Mesothelial cell of epicardium (in vitro differentiated cells): ENCODE results near the gene PCSK5. TPM values are rescaled to one million over a fixed set of nuclear protein-coding genes. Genes with fewer than 3 reads are reported as not detected.

Source experiments
- DNase-seq, 2 experiments: peaks; one replicate each; pipeline ENCODE4 v3.0.0; 2021; ENCODE audit warnings: low spot score in 2 of 2; ENCODE audit not compliant: unreplicated experiment in 2 of 2
- H3K27ac Mint-ChIP-seq: 2 replicates; pipeline ENCODE4 v1.8.0; 2021; ENCODE audit warnings: mixed read lengths
- H3K27me3 Mint-ChIP-seq: 2 replicates; pipeline ENCODE4 v1.8.0; 2021; ENCODE audit warnings: low read depth, mixed read lengths
- H3K36me3 Mint-ChIP-seq: 2 replicates; pipeline ENCODE4 v1.8.0; 2021; ENCODE audit warnings: mixed read lengths
- H3K4me1 Mint-ChIP-seq: 2 replicates; pipeline ENCODE4 v1.8.0; 2021; ENCODE audit warnings: mixed read lengths
- H3K4me3 Mint-ChIP-seq: 2 replicates; pipeline ENCODE4 v1.8.0; 2021; ENCODE audit warnings: mild to moderate bottlenecking, moderate library complexity, mixed read lengths
- H3K9me3 Mint-ChIP-seq: 2 replicates; pipeline ENCODE4 v1.8.0; 2021; ENCODE audit warnings: mixed read lengths
- CTCF ChIP-seq: fragments of 200-600 bp; sonication (generic); IDR thresholded peaks from one replicate; pipeline ENCODE4 v1.5.0; 2021; ENCODE audit warnings: antibody characterized with exemption; ENCODE audit not compliant: unreplicated experiment
- total RNA-seq: library from RNA; stranded (reverse); gene quantifications from 3 replicates; pipeline ENCODE4 v1.2.1, GENCODE V29; 2021

The PCSK5 gene
- total RNA-seq, 1 donor from 2014 or later, result 15.7 TPM

GRCh38 chr9:75851917-75852316 is 38.6 kb upstream of the PCSK5 start:
- no peak for DNase-seq
- TF ChIP-seq CTCF, result no peak
- H3K4me1 Mint-ChIP-seq, result peaks cover 17% of the 10 kb centered on the region
- H3K27ac Mint-ChIP-seq, result no peak overlapping the region
- H3K4me3 Mint-ChIP-seq, result no peak overlapping the region
- no peaks in the 10 kb centered on the region for H3K27me3 Mint-ChIP-seq
- H3K36me3 Mint-ChIP-seq, result no peaks in the 10 kb centered on the region
- peaks cover 4% of the 10 kb centered on the region for H3K9me3 Mint-ChIP-seq

- peaks cover 4% of the 10 kb centered on the region for H3K9me3 Mint-ChIP-seq
These were observed 37.7 kb upstream of the PCSK5 start for GRCh38 chr9:75852746-75853145.

GRCh38 chr9:75855509-75855908 is 35.0 kb upstream of the PCSK5 start:
- Mint-ChIP-seq H3K27ac (no peak overlapping the region), H3K9me3 (no peaks in the 10 kb centered on the region), H3K36me3 (no peaks in the 10 kb centered on the region), H3K4me3 (no peak overlapping the region), H3K4me1 (peaks cover 10% of the 10 kb centered on the region), H3K27me3 (no peaks in the 10 kb centered on the region)
- DNase-seq, result no peak
- peak; percentile 38 for TF ChIP-seq CTCF

More at GRCh38 chr9:75852746-75853145, 37.7 kb upstream of the PCSK5 start:
- peaks cover 13% of the 10 kb centered on the region for H3K4me1 Mint-ChIP-seq
- no peak overlapping the region for H3K4me3 Mint-ChIP-seq
- H3K27me3 Mint-ChIP-seq, result no peaks in the 10 kb centered on the region
- TF ChIP-seq CTCF, result no peak
- DNase-seq, result no peak
- no peaks in the 10 kb centered on the region for H3K36me3 Mint-ChIP-seq
- H3K27ac Mint-ChIP-seq, result no peak overlapping the region

- TF ChIP-seq CTCF, result no peak
- Mint-ChIP-seq H3K27me3 (no peaks in the 10 kb centered on the region), H3K4me1 (peaks cover 10% of the 10 kb centered on the region), H3K27ac (no peak overlapping the region), H3K9me3 (no peaks in the 10 kb centered on the region), H3K4me3 (no peak overlapping the region), H3K36me3 (no peaks in the 10 kb centered on the region)
- no peak for DNase-seq
These were observed 31.9 kb upstream of the PCSK5 start for GRCh38 chr9:75858497-75859092.

GRCh38 chr9:75864266-75864665 is 26.2 kb upstream of the PCSK5 start:
- no peak for TF ChIP-seq CTCF
- peaks cover 15% of the 10 kb centered on the region for H3K4me1 Mint-ChIP-seq
- H3K9me3 Mint-ChIP-seq, result no peaks in the 10 kb centered on the region
- H3K4me3 Mint-ChIP-seq, result no peak overlapping the region
- H3K36me3 Mint-ChIP-seq, result no peaks in the 10 kb centered on the region
- no peak for DNase-seq
- peaks cover 12% of the 10 kb centered on the region for H3K27me3 Mint-ChIP-seq
- H3K27ac Mint-ChIP-seq, result no peak overlapping the region
